HFFc6 (cell line): ENCODE measurements around the gene HOXD10. TPM values are rescaled to one million over a fixed set of nuclear protein-coding genes. Genes with fewer than 3 reads are reported as not detected.

Experiments used
- DNase-seq: peaks from one replicate; pipeline ENCODE4 v3.0.0-alpha.2; 2018
- H3K27ac Mint-ChIP-seq: 2 replicates; pipeline ENCODE4 v1.8.0; 2020; ENCODE audit warnings: mild to moderate bottlenecking, mixed read lengths
- H3K27me3 Mint-ChIP-seq: 2 replicates; pipeline ENCODE4 v1.8.0; 2021; ENCODE audit warnings: mild to moderate bottlenecking, moderate library complexity, mixed read lengths; ENCODE audit not compliant: insufficient read depth
- H3K36me3 Mint-ChIP-seq: 2 replicates; pipeline ENCODE4 v1.8.0; 2021; ENCODE audit warnings: low read depth, mixed read lengths
- H3K4me1 Mint-ChIP-seq: 2 replicates; pipeline ENCODE4 v1.8.0; 2020; ENCODE audit warnings: low read depth, mixed read lengths
- H3K4me3 Mint-ChIP-seq: 2 replicates; pipeline ENCODE4 v1.8.0; 2020; ENCODE audit warnings: mild to moderate bottlenecking, moderate library complexity, mixed read lengths
- H3K9me3 Mint-ChIP-seq: 2 replicates; pipeline ENCODE4 v1.8.0; 2020; ENCODE audit warnings: mild to moderate bottlenecking, mixed read lengths
- CTCF ChIP-seq: fragments of 200-600 bp; sonication (generic); IDR thresholded peaks from 2 replicates; pipeline ENCODE4 v1.5.0; 2021; ENCODE audit warnings: antibody characterized with exemption, mild to moderate bottlenecking
- total RNA-seq, 6 experiments: library from RNA; stranded (reverse); fragmentation: NEBNext Ultra II Directional; extraction: Animal tissue kit (Norgen Biotek cat#: 25700); gene quantifications; 2 replicates in 1 of 6; 3 replicates in 5 of 6; pipeline ENCODE4 v1.2.3, GENCODE V29; 2021

Gene HOXD10
- total RNA-seq, 6 experiments from 2014 or later, result 10.9 to 14.5 (median 12.8) TPM

DNA sequence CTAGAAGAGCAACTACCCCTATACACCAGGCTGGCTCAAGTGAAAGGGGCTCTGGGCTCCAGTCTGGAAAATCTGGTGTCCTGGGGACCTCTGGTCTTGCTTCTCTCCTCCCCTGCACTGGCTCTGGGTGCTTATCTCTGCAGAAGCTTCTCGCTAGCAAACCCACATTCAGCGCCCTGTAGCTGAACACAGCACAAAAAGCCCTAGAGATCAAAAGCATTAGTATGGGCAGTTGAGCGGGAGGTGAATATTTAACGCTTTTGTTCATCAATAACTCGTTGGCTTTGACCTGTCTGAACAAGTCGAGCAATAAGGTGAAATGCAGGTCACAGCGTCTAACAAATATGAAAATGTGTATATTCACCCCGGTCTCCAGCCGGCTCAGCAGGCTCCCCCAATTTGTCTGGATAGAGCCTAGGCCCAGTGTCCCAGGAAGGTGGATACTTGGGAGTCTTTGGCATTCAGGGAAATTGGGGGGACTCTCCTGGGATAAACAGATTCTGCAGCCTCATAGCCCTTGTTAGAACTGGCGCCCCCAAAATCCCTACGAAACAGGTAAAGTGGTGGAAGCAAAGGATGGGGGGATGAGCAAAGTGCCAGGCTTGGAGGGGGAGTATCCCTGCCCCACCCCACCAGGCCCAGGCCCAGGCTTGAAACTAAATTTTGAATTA is 32.3 kb downstream of the HOXD10 start:
- Mint-ChIP-seq H3K4me1 (peaks cover 17% of the 10 kb centered on the region; the same call in 1 of the 2 replicates), H3K27ac (no peak overlapping the region), H3K9me3 (no peaks in the 10 kb centered on the region), H3K36me3 (no peaks in the 10 kb centered on the region; the same call in 1 of the 2 replicates), H3K27me3 (peaks cover 65% of the 10 kb centered on the region), H3K4me3 (no peak overlapping the region; the same call in 1 of the 2 replicates)
- no peak for DNase-seq
- no peak for TF ChIP-seq CTCF

DNA sequence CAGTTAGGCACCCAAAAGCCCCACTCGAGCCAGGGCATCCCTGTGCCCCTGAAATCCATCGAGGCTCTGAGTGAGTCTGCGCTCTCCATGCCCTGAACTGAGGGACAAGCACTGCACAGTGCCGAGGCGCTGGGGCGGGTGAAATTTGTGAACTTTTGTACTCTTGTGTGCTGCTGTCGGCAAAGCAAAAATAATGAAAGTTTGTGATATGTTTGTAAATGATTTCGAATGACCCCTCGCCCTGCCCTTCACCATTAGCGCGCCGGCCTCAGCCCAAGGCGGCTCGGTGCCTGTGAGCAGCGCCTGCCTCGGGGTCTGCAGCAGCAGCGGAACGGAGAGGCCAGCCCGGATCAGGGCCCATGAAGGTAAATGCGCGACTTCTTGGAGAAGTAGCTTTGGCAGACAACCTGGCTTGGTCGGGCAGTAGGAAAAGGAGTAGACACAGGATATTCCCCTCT is 32.9 kb downstream of the HOXD10 start:
- no peaks in the 10 kb centered on the region; the same call in 1 of the 2 replicates for H3K36me3 Mint-ChIP-seq
- TF ChIP-seq CTCF, result no peak
- DNase-seq, result no peak
- peaks cover 17% of the 10 kb centered on the region; the same call in 1 of the 2 replicates for H3K4me1 Mint-ChIP-seq
- no peak overlapping the region for H3K4me3 Mint-ChIP-seq
- H3K9me3 Mint-ChIP-seq, result no peaks in the 10 kb centered on the region
- H3K27me3 Mint-ChIP-seq, result peaks cover 72% of the 10 kb centered on the region
- no peak overlapping the region for H3K27ac Mint-ChIP-seq

DNA sequence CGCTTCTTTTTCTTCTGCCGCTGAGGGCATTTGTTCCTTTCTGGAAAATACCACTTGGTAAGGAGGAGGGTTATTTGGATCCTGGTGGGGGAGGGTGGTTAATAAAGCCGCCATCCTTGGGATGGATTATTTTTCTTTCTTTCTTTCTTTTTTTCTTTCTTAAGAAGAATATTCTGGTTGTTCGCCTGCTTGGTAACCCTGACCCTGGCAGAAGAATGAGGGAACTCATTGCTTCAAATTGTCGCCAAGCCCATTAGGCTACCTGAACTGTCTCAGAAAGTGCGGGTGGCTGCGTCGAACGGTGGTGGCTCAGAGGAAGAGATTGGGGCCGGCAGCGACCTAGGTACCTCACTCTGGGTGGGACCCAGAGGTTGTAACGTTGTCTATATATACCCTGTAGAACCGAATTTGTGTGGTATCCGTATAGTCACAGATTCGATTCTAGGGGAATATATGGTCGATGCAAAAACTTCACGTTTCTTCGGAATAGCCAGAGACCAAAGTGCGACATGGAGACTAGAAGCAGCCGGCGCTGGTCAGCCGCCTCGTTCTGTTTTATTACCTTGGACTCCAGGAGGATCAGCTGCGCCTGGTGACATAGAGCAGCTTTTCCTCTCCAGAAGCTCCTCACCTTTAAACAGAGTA is 33.5 kb downstream of the HOXD10 start:
- no peaks in the 10 kb centered on the region; the same call in 1 of the 2 replicates for H3K36me3 Mint-ChIP-seq
- H3K4me1 Mint-ChIP-seq, result peaks cover 17% of the 10 kb centered on the region; the same call in 1 of the 2 replicates
- peaks cover 73% of the 10 kb centered on the region for H3K27me3 Mint-ChIP-seq
- no peaks in the 10 kb centered on the region for H3K9me3 Mint-ChIP-seq
- no peak overlapping the region for H3K27ac Mint-ChIP-seq
- no peak overlapping the region for H3K4me3 Mint-ChIP-seq
- no peak for TF ChIP-seq CTCF
- DNase-seq, result no peak

DNA sequence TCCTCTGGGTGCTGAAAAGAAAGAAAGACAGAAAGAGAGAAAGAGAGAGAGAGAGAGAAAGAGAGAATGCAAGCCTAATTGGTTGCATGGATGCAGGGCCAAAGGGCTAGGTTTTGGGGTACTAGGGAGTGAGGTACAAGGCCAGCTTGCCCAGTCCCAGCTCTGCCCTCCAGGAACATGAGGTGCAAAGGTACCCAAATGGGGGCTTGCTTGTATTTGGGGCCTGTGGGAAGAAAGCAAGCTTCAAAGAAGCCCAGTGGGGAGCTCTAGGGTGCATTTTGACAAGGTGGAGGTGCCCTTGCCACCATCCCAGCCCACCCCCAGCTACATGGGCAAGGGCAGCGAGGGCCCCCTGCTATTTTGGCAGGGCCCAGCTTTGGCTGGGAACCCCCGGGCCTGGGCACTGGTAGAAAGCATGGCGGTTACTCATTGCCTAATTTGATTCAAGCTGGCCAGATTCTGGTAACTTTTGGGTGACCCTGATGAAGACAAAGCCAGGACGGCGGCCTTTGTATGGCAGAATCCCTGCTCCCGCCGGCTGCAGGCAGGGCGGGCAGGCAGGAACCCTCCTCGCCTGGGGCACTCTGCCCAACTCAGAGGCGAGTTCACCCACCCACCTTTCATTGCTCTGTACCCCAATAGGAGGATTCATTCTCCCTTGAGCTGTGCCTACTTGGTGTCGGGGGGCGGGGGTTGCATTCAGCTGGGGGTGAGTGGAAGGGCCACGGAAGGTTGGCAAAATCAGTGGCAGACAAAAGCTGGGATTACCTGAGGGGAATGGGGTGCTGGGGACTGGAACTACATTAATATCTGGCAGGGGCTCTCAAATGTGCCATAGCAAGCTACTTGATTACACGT is 34.2 kb downstream of the HOXD10 start:
- Mint-ChIP-seq H3K27me3 (peaks cover 71% of the 10 kb centered on the region), H3K36me3 (no peaks in the 10 kb centered on the region; the same call in 1 of the 2 replicates), H3K27ac (no peak overlapping the region), H3K9me3 (no peaks in the 10 kb centered on the region), H3K4me3 (no peak overlapping the region; the same call in 1 of the 2 replicates), H3K4me1 (peaks cover 17% of the 10 kb centered on the region; the same call in 1 of the 2 replicates)
- no peak for TF ChIP-seq CTCF
- no peak for DNase-seq

GRCh38 chr2:176151442-176152287 is 35.1 kb downstream of the HOXD10 start, which contains the start of gene HOXD4:
TSS of gene HOXD4 (plus strand) at chr2:176151550. CDS start at chr2:176151634, 84 bp downstream.
- H3K27ac Mint-ChIP-seq, result no peak within 1 kb of the TSS
- peaks cover 68% of the 10 kb centered on the region for H3K27me3 Mint-ChIP-seq

More at GRCh38 chr2:176151442-176152287, 35.1 kb downstream of the HOXD10 start, which contains the start of gene HOXD4:
- Mint-ChIP-seq H3K9me3 (no peaks in the 10 kb centered on the region), H3K36me3 (no peaks in the 10 kb centered on the region; the same call in 1 of the 2 replicates), H3K4me1 (peaks cover 17% of the 10 kb centered on the region; the same call in 1 of the 2 replicates), H3K4me3 (peak within 1 kb of the TSS; percentile 27; the same call in 1 of the 2 replicates)
- DNase-seq, result no peak
- no peak for TF ChIP-seq CTCF
